Heart right ventricle (tissue), 16 donors: ENCODE measurements around the gene RHBDL1. TPM values are rescaled to one million over a fixed set of nuclear protein-coding genes. Genes with fewer than 3 reads are reported as not detected.

Source experiments
- ATAC-seq, 8 donors: fragments of 200-7000 bp; cut with Tn5 transposase; one replicate each; pipeline ENCODE4 v1.9.1; 2020; ENCODE audit warnings: mild to moderate bottlenecking in 8 of 8, moderate library complexity in 8 of 8, moderate number of reproducible peaks in 1 of 8
- DNase-seq, 2 donors: peaks; one replicate each; pipeline ENCODE4 v3.0.0-alpha.2; 2020
- H3K27ac ChIP-seq, 10 donors: fragments of 200-600 bp; sonication (generic) in 2 of 10; one replicate each; pipeline versions ENCODE4 v1.5.0 to v1.8.0; 2020 to 2022; ENCODE audit warnings: mild to moderate bottlenecking in 3 of 10
- H3K27me3 ChIP-seq, 7 donors: fragments of 200-600 bp; one replicate each; pipeline ENCODE4 v1.8.0; 2021 to 2022; ENCODE audit warnings: mild to moderate bottlenecking in 2 of 7
- H3K36me3 ChIP-seq, 9 donors: fragments of 200-600 bp; sonication (generic) in 1 of 9; one replicate each; pipeline versions ENCODE4 v1.5.0 to v1.8.0; 2020 to 2022; ENCODE audit warnings: mild to moderate bottlenecking in 2 of 9
- H3K4me1 ChIP-seq, 9 donors: fragments of 200-600 bp; sonication (generic) in 1 of 9; one replicate each; pipeline versions ENCODE4 v1.5.0 to v1.8.0; 2020 to 2022; ENCODE audit warnings: mild to moderate bottlenecking in 4 of 9
- H3K4me3 ChIP-seq, 10 donors: fragments of 200-600 bp; sonication (generic) in 2 of 10; one replicate each; pipeline versions ENCODE4 v1.5.0 to v1.8.0; 2020 to 2022; ENCODE audit warnings: mild to moderate bottlenecking in 7 of 10, moderate library complexity in 2 of 10
- H3K9me3 ChIP-seq, 11 donors: fragments of 200-600 bp in 10 of 11; sonication (generic) in 2 of 11; one replicate each; pipeline versions ENCODE4 v1.5.0 to v1.8.0; 2013 to 2022; ENCODE audit warnings: mild to moderate bottlenecking in 2 of 11, control low read depth in 1 of 11, moderate library complexity in 1 of 11
- WGBS, 2 donors: extraction: QIAGEN DNeasy Blood & Tissue Kit; methylation state at CpG; one replicate each; pipeline ENCODE4 v1.1.7; 2013; ENCODE audit warnings: inconsistent platforms in 1 of 2; 5-methylcytosine and 5-hydroxymethylcytosine counted together
- intact Hi-C, 10 donors: fragments of 100-400 bp; cut with DNase I; formaldehyde crosslinking; loops; one replicate each; pipeline versions ENCODE4 v1.11.1 to v1.14.2; 2022
- polyA plus RNA-seq, 2 donors: library from polyadenylated mRNA; stranded (reverse); fragments of 200-250 nt; gene quantifications; one replicate each; pipeline ENCODE4 v1.2.3, GENCODE V29; 2013
- total RNA-seq, 10 donors: library from RNA; stranded (reverse); fragmentation: NEBNext Ultra II Directional in 3 of 10; extraction: Animal tissue kit (Norgen Biotek cat#: 25700) in 3 of 10; gene quantifications; one replicate each; pipeline versions ENCODE4 v1.2.1 to v1.2.4, GENCODE V29; 2021 to 2023
- TF ChIP-seq, protein P1 (sequence below), 9 donors: fragments of 200-600 bp; sonication (generic) in 2 of 9; IDR thresholded peaks; one replicate each; pipeline versions ENCODE4 v1.5.0 to v1.8.0; 2021 to 2022; ENCODE audit warnings: antibody characterized with exemption in 9 of 9, mild to moderate bottlenecking in 5 of 9, moderate library complexity in 1 of 9
- donor health status: Arrhythmogenic right ventricular cardiomyopathy.
- donor health status: ischemic (EF 13 %, LVEDD 7.1; RV severe dilation, severe dysfunction).
- donor health status: healthy with polysubstance abuse.
- donor health status: DM: no; HTN: yes; CAD: no.
- donor health status: DM: no; HTN: no; CAD: no.
- donor health status: ischemic (EF 25% LVEDD 6.9; RV normal size, moderate dysfunction).
- donor health status: ischemic (EF 25% LVEDD 5.7; RV mildly dilated, moderate dysfunction).
- donor health status: healthy.
- donor health status: DM: yes; HTN: yes; CAD: no.
- donor health status: Ischemic cardiomyopathy.
- donor health status: ischemic (EF 35%, LVEDD 5.7; RV mildly dilated, moderate dysfunction).
- donor health status: nonischemic (EF 11% LVEDD 7.7; RV severe dilation, severe dysfunction).
- donor health status: DM: yes; HTN: yes; CAD: no.
- donor health status: PGD.
- donor health status: ischemic (EF 29% LVEDD 5.4; RV normal size, mild dysfunction).
- donor health status: nonischemic (EF 23%, LVEDD 6.1; RV moderate dilation, normal function).

RHBDL1 gene
- total and polyA plus RNA-seq, 12 donors: 0.90 to 7.4 (median 2.1) TPM

GRCh38 chr16:680967-681745, 5.7 kb downstream of the RHBDL1 start:
- WGBS, 2 donors: 45% methylated on average over 44 of the region's 44 CpGs
- ATAC-seq: no peak
- Histone ChIP-seq H3K9me3 (no peaks in the 10 kb centered on the region), H3K27me3 (peaks cover 0 to 11% (median 0%) of the 10 kb centered on the region in 7 donors), H3K27ac (peak overlapping the region in 9 of 10 donors; percentile 92 to 99 (median 97)), H3K36me3 (peaks cover 0 to 29% (median 19%) of the 10 kb centered on the region in 9 donors), H3K4me1 (peaks cover 33 to 60% (median 50%) of the 10 kb centered on the region in 9 donors), H3K4me3 (peak overlapping the region; percentile 50 to 95 (median 71))
- intact Hi-C loops: loop anchor here in 1 of 10 donors (2.0 kb wide), 1 partner anchor 40 kb away; the partner anchor contains the start of gene ANTKMT
- peak in 1 of 2 donors; percentile 54 for DNase-seq
- TF ChIP-seq, protein P1, sequence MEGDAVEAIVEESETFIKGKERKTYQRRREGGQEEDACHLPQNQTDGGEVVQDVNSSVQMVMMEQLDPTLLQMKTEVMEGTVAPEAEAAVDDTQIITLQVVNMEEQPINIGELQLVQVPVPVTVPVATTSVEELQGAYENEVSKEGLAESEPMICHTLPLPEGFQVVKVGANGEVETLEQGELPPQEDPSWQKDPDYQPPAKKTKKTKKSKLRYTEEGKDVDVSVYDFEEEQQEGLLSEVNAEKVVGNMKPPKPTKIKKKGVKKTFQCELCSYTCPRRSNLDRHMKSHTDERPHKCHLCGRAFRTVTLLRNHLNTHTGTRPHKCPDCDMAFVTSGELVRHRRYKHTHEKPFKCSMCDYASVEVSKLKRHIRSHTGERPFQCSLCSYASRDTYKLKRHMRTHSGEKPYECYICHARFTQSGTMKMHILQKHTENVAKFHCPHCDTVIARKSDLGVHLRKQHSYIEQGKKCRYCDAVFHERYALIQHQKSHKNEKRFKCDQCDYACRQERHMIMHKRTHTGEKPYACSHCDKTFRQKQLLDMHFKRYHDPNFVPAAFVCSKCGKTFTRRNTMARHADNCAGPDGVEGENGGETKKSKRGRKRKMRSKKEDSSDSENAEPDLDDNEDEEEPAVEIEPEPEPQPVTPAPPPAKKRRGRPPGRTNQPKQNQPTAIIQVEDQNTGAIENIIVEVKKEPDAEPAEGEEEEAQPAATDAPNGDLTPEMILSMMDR (IDR thresholded peaks at IDR 0.05): peak in 2 of 9 donors; percentile 10 to 15

DNA sequence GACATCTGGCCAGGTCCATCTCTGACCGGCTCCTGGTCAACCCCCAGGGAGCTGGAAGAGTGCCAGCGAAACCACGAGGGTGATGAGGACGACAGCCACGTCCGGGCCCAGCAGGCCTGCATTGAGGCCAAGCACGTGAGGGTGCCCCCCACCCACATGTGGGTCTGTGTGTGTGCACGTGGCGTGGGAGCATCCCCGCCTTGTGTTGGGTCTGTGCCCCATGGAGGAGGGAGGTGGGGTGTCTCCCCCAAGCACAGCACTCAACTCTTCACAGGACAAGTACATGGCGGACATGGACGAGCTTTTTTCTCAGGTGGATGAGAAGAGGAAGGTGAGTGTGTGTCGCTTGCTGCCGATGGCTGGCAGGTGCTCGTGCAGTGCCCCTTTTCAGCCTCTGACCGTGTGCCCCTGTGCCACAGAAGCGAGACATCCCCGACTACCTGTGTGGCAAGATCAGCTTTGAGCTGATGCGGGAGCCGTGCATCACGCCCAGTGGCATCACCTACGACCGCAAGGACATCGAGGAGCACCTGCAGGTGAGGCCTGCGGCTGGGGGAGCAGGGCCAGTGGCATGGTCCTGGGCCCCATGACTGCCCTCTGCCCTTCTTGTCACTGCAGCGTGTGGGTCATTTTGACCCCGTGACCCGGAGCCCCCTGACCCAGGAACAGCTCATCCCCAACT, 6.4 kb downstream of the RHBDL1 start:
- intact Hi-C loops: loop anchor here in 1 of 10 donors (2.0 kb wide), 1 partner anchor 39 kb away; the partner anchor contains the start of gene ANTKMT
- DNase-seq: no peak

GRCh38 chr16:682493-683395, 7.3 kb downstream of the RHBDL1 start:
- Histone ChIP-seq H3K4me3 (peak overlapping the region in 5 of 10 donors; percentile 76 to 94 (median 81)), H3K27me3 (no peaks in the 10 kb centered on the region), H3K9me3 (no peaks in the 10 kb centered on the region), H3K27ac (peak overlapping the region in 1 of 10 donors; percentile 82), H3K36me3 (peaks cover 0 to 45% (median 19%) of the 10 kb centered on the region in 9 donors), H3K4me1 (peaks cover 33 to 63% (median 50%) of the 10 kb centered on the region in 9 donors)
- intact Hi-C loops: no loop called here
- TF ChIP-seq, protein P1 (IDR thresholded peaks at IDR 0.05): no peak
- no peak for DNase-seq
- no peak for ATAC-seq
- WGBS, 2 donors: 85 to 86% methylated on average over 36 of the region's 36 CpGs

More for the DNA sequence above, 6.4 kb downstream of the RHBDL1 start:
- H3K27me3 ChIP-seq: peaks cover 0 to 5% (median 0%) of the 10 kb centered on the region in 7 donors
- ATAC-seq: no peak
- 74 to 77% methylated on average over 28 of the region's 28 CpGs for WGBS, 2 donors
- TF ChIP-seq, protein P1 (IDR thresholded peaks at IDR 0.05): no peak
- peaks cover 33 to 63% (median 50%) of the 10 kb centered on the region in 9 donors for H3K4me1 ChIP-seq
- H3K27ac ChIP-seq: no peak overlapping the region
- peaks cover 0 to 36% (median 19%) of the 10 kb centered on the region in 9 donors for H3K36me3 ChIP-seq
- peak overlapping the region in 5 of 10 donors; percentile 70 to 95 (median 77) for H3K4me3 ChIP-seq
- H3K9me3 ChIP-seq: no peaks in the 10 kb centered on the region
